Measurements from ENCODE around the gene P2RY14. TPM values are rescaled to one million over a fixed set of nuclear protein-coding genes. Genes with fewer than 3 reads are reported as not detected.
A peak's percentile ranks its signal among the peaks of the same experiment; 100 is the strongest.

The P2RY14 gene
- total and polyA plus RNA-seq, 8 donors: 1.7 to 43.2 (median 9.2) TPM

DNA sequence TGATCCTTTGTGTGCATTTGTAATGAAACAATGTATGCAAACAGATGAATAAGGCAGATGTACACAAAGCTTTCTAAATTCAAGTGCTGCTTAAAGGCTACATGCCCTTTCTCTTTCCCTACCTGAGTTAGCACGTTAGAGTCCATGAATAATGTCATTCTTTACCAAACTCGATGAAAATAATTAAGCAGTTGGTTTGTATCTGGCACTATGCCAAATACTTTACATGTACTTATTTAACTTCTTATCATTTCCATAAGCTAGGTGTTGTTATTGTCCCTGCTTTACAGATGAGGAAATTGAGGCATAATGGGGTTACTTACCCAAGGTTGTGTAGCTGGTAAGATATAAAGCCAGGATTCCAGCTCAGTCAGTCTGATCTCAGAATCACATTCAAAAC is 77.8 kb downstream of the P2RY14 start:
- H3K9me3 ChIP-seq: no peaks in the 10 kb centered on the region
- peak overlapping the region in 1 of 5 donors; percentile 0 for H3K27ac ChIP-seq
- WGBS, 5 donors: 40 to 54% (median 41%) methylated on average over 2 of the region's 2 CpGs
- H3K36me3 ChIP-seq: no peaks in the 10 kb centered on the region
- no peaks in the 10 kb centered on the region for H3K4me1 ChIP-seq
- H3K4me3 ChIP-seq: no peak overlapping the region
- TF ChIP-seq, protein P1, sequence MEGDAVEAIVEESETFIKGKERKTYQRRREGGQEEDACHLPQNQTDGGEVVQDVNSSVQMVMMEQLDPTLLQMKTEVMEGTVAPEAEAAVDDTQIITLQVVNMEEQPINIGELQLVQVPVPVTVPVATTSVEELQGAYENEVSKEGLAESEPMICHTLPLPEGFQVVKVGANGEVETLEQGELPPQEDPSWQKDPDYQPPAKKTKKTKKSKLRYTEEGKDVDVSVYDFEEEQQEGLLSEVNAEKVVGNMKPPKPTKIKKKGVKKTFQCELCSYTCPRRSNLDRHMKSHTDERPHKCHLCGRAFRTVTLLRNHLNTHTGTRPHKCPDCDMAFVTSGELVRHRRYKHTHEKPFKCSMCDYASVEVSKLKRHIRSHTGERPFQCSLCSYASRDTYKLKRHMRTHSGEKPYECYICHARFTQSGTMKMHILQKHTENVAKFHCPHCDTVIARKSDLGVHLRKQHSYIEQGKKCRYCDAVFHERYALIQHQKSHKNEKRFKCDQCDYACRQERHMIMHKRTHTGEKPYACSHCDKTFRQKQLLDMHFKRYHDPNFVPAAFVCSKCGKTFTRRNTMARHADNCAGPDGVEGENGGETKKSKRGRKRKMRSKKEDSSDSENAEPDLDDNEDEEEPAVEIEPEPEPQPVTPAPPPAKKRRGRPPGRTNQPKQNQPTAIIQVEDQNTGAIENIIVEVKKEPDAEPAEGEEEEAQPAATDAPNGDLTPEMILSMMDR (IDR thresholded peaks at IDR 0.05): no peak
- no peak for TF ChIP-seq POLR2A (IDR thresholded peaks at IDR 0.05)
- TF ChIP-seq POLR2AphosphoS5 (IDR thresholded peaks at IDR 0.05): no peak
- no peak for TF ChIP-seq EP300 (IDR thresholded peaks at IDR 0.05)
- intact Hi-C loops (cut with DNase I; ENCODE audit: low total_unique reads): no loop called here
- H3K27me3 ChIP-seq: no peaks in the 10 kb centered on the region
- no peak for DNase-seq

DNA sequence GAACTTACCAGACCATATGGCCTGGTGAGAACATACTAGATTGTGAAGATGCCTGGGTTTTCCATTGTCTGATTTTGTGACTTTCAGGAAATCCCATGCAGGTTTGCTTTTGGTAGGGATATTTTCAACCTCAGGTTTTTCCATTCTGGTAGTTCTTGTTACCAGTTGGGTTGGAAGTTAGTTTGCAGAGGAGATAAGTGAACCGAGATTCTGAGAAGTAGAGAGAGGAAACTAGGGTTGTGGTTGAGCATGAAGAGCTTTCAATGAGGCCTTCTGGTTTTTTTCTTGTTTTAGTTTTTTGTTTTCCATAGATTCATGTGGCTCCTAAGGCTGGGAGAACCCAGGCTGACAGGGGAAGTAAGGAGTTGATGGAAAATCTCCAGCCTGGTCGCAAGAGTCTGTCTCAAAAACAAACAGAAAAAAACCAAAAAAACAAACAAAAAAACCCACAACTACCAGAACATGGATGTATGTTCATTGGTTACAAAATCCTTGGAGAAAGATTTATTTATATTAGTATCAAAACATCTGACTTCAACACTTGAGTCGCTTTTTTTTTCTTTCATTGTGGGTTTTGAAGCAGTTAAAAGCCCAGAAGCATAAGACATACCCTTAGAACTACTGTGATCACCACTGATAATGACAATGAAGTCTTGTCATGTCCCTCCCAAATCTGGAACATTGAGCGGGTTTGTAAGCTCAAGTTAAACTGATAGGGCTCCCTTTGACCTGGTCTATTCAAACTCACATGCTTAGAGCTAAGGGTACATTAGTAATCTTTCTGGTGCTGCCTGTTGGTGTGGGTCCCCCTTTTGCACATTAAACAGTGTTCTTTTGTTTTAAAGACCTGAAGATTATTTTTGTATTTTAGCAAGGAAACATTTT is 78.5 kb downstream of the P2RY14 start:
- H3K4me3 ChIP-seq: no peak overlapping the region
- DNase-seq: no peak
- 54 to 75% (median 57%) methylated on average over 4 of the region's 4 CpGs for WGBS, 5 donors

DNA sequence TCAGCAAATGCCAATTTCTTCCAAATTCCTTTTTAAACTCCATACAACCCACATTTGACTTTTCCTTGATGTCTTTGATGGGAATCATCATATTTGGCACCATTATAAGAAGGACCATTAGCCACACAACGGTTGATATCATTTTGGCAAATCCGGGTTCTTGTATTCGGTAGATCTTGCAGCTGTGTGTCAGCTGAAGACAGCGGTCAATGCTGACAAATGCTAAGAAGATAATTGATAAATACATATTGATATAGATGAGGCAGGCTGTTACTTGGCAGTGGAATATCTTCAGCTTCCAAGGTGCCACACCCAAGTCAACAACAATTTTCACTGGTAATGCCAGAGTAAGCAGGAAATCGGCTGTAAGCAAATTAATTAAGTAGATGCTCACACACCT is 79.5 kb downstream of the P2RY14 start:
- no peaks in the 10 kb centered on the region for H3K27me3 ChIP-seq
- intact Hi-C loops (cut with DNase I; ENCODE audit: low total_unique reads): no loop called here
- TF ChIP-seq POLR2AphosphoS5 (IDR thresholded peaks at IDR 0.05): no peak
- TF ChIP-seq EP300 (IDR thresholded peaks at IDR 0.05): no peak
- TF ChIP-seq, protein P1 (IDR thresholded peaks at IDR 0.05): no peak
- TF ChIP-seq POLR2A (IDR thresholded peaks at IDR 0.05): no peak
- no peak overlapping the region for H3K27ac ChIP-seq
- H3K4me1 ChIP-seq: no peaks in the 10 kb centered on the region
- no peaks in the 10 kb centered on the region for H3K9me3 ChIP-seq
- H3K4me3 ChIP-seq: no peak overlapping the region
- no peak for DNase-seq
- 86 to 90% (median 87%) methylated on average over 5 of the region's 5 CpGs for WGBS, 5 donors
- H3K36me3 ChIP-seq: no peaks in the 10 kb centered on the region

More for the DNA sequence above, 78.5 kb downstream of the P2RY14 start:
- Histone ChIP-seq H3K4me1 (no peaks in the 10 kb centered on the region), H3K27ac (no peak overlapping the region), H3K27me3 (no peaks in the 10 kb centered on the region), H3K9me3 (no peaks in the 10 kb centered on the region), H3K36me3 (no peaks in the 10 kb centered on the region)
- intact Hi-C loops (cut with DNase I; ENCODE audit: low total_unique reads): no loop called here
- TF ChIP-seq EP300 (IDR thresholded peaks at IDR 0.05): no peak
- no peak for TF ChIP-seq POLR2AphosphoS5 (IDR thresholded peaks at IDR 0.05)
- no peak for TF ChIP-seq POLR2A (IDR thresholded peaks at IDR 0.05)
- TF ChIP-seq, protein P1 (IDR thresholded peaks at IDR 0.05): no peak

DNA sequence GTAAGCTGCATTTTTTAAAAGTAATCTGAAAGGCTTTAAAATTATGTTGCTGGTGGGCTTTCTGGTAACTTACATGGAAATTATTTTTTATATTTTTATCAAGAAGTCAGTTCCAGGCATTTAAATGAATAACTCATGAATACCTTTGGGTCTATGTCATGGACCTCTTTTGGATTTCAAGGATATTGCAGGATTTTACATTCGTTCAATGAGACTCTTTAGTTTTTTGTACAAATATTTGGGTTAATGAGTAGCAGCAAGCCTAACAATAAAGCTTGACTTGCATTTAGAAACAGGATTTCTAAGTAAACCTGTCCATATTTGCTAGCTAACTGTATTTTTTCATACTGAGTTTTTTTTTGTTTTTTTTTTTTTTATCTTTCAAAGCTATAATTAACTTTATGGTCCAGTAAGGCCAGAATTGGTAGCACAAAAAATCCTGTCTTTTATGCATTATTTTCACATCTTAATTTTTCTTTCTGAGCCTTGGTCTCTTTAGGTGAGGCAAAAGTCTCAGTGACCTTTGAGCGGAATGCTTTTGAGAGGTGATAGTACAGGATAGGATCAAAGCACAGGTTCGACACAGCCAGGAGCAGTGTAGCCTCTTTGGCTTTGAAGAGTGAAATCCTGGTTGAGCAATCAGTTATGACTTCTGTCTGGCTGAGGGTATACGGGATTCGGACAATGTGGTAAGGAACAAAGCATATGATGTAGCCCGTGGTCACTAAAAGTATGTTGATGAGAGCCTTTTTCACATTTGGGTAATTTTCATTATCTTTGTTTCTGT is 80.2 kb downstream of the P2RY14 start:
- DNase-seq: no peak
- no peaks in the 10 kb centered on the region for H3K36me3 ChIP-seq
- H3K27ac ChIP-seq: no peak overlapping the region
- no peak overlapping the region for H3K4me3 ChIP-seq
- 67 to 81% (median 75%) methylated on average over 6 of the region's 6 CpGs for whole genome bisulfite sequencing, 5 donors
- no peak for TF ChIP-seq EP300 (IDR thresholded peaks at IDR 0.05)
- TF ChIP-seq POLR2A (IDR thresholded peaks at IDR 0.05): no peak
- TF ChIP-seq POLR2AphosphoS5 (IDR thresholded peaks at IDR 0.05): no peak
- TF ChIP-seq, protein P1 (IDR thresholded peaks at IDR 0.05): no peak
- intact Hi-C loops (cut with DNase I; ENCODE audit: low total_unique reads): no loop called here
- no peaks in the 10 kb centered on the region for H3K27me3 ChIP-seq
- H3K4me1 ChIP-seq: no peaks in the 10 kb centered on the region
- H3K9me3 ChIP-seq: no peaks in the 10 kb centered on the region

Measured in stomach (tissue), 9 donors.